Stimulated activated CD4-positive, alpha-beta T cell treated with anti-CD3 and anti-CD28 coated beads, Interleukin-2, amount 100 ng/mL, for 4 hours (primary cell): ENCODE results near the gene LRBA.

Source experiments
- DNase-seq: peaks from one replicate; pipeline ENCODE4 v3.0.0-alpha.2; 2020; ENCODE audit warnings: low read depth

LRBA gene

DNA sequence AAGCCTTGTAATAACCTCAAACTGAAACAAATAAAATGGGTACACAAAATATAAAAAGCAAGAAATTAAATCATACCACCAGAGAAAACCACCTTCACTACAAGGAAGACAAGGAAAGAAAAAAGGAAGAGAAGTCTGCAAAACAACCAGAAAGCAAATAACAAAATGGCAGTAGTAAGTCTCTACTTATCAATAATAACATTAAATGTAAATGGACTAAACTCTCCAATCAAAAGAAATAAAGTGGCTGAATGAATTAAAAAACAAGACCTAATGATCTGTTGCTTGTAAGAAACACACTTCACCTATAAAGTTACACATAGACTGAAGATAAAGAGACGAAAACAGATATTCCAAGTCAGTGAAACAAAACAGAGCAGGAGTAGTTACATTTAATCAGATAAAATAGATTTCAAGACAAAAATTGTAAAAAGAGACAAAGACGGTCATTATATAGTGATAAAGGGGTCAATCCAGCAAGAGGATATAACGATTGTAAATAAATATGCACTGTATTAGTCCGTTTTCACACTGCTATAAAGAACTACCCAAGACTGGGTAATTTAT lies 289.0 kb downstream of the LRBA start:
- no peak for DNase-seq

DNA sequence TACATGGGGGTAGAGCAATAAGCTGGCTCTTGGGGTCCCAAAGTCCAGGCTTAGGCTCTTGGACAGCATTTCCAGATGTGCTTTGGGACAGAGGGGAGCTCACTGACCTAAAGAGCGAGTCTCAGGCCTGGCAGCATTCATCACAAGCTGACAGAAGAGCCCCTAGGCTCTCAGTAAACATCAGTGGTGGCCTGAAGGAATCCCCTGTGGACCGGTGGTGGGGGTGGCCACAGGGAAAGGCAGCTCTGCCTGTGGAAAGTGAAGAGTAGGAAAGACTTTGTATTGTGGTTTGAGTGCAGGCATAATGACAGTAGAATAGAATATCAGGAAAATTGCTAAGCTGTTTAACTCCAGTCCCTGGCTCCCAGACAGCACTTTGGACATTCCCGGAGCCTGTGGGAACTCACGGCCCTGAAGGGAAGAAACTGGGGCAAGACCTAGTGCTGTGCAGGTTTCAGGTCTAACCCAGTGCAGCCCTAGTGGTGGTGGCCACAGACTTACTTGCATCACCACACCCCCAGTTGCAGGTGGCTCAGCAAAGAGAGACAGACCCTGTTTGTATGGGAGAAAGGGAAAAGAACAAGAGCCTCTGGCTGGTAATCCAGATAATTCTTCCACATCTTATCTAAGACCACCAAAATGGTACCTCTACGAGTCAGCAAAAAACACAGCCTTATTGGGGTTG lies 291.2 kb downstream of the LRBA start:
- no peak for DNase-seq

DNA sequence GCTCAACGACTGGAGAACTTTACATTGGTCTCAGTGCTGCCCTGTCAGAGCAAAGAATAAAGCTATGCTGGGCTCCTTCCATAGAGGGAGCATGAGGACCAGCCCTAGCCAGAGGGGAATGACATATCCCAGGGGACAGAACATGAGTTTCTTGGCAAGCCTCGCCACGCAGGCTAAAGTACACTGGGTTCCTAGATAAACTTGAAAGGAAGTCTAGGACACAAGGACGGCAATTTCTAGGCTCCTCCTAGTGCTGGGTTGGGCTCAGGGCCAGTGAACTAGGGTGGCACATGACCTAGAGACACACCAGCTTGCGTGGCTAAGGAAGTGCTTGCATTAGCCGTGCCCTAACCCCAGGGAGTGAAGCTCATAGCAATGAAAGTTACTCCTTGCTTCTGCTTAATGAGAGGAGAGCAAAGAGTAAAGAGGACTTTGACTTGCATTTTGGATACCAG lies 292.1 kb downstream of the LRBA start:
- DNase-seq, result no peak

DNA sequence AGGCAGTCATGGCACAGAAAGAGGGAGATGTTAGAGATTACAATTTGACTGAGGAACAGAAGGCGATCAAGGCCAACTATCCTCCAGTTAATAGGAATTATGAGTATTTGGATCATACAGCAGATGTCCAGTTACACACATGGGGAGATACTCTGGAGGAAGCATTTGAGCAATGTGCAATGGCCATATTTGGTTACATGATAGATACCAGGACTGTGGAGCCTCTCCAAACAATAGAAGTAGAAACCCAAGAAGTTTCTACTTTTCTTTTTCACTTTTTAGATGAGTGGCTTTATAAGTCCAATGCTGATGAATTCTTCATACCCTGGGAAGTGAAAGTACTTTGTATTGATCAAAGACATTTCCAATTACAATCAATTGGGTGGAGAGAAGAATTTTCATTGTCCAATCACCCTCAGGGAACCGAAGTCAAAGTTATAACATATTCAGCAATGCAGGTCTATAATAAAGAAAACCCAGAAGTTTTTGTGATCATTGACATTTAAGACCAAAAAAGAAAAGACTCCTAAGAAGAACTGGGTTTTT lies 294.0 kb downstream of the LRBA start:
- DNase-seq, result no peak

DNA sequence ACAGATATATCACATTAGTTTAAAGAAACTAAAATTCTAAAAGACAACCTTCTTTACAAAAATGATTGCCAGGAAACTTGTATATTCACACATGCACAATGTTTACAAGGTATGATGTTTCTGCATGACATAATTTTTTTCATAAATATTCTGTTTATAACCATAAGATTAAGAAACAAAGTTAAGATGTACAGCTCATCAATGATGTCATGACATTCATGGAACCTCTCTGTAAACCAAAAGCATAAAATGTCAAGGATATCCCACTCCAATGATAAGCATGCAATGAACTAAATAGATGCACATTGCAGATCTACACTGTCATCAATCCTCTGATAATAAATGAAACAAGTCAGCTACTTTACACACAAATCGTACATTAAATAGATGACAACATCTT lies 297.1 kb downstream of the LRBA start:
- no peak for DNase-seq

DNA sequence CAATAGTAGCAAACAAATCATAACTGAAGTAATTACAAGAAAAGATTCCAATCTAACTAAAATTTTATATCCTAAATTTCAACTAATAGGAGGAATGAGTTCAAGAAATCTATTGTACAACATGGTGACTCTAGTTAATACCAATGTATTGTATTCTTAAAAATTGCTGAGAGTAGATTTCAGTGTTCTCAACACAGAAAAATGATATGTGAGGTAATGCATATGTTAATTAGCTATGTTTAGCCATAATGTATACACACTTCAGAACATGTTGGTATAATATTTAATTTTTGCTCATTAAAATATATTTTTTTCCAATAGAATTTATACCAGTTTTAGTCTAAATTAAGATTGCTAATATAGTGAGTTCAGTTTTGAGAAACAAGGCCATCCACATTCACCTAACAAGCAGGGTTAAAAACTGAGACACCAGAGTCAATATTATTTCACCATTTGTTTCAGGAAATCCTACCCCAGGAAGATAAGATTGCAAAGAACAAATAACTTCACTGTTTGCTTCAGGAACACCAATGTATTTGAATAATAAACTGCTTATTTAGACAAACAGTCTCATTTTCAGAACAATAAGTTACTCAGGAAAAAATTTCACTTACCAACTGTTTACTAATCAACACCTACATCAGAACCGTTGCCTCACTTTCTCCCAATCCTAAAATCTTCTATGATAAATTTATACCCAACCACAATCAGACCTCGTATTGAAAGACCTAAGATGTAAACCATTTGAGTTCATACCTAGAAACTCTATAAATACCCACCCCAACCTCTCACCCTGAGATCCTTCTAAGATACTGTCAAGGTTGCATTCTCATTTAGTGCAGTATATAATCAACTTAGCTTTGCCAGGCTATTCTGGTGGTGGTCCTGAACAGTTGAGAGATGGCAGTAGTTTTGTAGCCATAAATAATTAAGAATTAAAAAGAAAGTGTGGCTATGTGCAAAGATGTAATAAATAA lies 300.3 kb downstream of the LRBA start:
- no peak for DNase-seq

DNA sequence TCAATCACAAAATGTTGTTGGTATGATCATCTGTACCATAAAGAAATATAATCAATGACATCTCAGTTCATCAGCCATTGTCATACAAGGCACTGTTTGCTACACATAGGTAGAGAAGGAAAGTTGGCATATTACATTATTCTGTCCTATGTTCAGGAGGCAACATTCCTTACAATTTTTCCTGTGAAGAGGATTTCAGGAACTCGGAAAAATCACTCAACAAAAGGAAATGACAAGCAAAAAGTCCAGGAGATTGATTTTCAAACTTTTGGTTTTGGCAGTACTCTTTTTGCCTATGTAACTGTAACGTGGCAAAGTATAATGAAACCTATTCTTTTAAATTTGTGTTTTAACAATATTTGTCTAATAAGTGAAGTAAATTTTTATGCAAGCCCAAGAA lies 301.8 kb downstream of the LRBA start:
- no peak for DNase-seq

DNA sequence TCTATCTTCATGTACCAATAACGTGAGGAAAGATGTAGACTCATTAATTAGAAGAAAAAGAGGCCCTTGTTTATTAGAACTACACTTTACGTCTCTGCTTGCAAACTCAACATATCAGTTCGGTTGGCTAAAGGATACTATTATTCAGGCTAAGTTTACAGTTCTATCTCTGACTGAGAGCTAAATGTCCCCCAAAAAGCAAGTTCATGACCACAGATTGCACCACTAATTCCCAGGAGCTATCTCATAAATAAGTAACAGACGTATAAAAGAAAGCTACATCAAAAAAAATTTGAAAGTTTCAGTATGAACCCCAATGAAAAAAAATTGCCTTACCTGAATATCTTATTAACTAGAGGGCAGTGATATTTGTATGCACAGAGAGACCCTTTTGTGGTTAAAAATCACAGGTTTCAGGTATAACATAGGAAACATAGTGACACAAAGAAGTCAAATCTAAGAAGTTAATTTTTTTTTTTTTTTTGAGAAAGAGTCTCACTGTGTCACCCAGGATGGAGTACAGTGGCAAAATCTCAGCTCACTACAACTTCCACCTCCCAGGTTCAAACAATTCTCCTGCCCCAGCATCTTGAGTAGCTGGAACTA lies 304.2 kb downstream of the LRBA start:
- DNase-seq, result no peak

DNA sequence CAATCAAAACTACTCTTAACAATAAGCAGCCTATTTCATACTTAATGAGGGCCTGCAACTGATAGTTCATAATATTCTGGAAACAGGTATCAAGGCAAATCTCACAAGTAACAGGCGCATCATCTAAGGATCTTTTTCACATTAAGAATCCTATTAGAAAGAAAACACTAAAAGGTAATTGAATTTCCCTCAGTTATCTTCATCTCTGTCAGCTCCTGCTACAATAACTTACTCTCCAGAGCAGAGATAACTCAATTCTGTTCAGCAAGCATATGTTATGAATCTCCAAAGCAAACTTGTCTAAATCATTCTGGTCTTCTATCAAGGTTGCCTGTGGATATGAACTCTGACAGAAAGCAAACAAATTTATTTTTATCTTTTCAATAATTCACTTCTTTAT lies 307.1 kb downstream of the LRBA start:
- no peak for DNase-seq

DNA sequence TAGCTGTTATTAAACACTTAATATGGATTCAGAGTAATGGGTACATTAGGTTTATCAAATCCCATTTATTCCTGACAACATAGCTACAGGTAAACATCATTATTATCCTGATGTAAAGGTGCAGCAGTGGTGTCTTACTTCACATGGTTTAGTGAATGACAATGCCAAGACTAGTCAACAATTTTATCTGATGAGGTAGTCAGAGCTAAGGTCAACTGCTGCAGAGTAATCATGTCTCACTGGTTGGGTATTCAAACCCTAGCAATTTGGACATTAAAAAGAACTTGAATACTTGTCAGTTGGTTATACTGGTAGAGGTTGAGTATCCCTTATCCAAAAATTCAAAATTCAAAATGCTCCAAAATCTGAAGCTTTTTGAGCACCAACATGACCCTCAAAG lies 315.5 kb downstream of the LRBA start:
- no peak for DNase-seq

DNA sequence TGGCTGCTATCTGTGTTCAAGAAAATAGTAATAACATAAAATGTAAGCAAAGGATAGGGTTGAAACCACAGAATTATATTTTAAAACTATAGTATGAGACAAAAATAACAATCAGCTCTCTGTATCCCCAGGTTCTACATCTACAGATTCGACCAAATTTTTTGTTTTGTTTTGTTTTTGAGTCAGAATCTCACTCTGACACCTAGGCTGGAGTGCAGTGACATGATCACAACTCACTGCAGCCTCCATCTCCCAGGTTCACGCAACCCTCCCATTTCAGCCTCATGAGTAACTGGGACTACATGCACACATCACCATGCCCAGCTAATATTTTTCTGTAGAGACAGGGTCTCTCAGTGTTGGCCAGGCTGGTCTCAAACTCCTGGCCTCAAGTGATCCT lies 319.9 kb downstream of the LRBA start:
- DNase-seq, result no peak

DNA sequence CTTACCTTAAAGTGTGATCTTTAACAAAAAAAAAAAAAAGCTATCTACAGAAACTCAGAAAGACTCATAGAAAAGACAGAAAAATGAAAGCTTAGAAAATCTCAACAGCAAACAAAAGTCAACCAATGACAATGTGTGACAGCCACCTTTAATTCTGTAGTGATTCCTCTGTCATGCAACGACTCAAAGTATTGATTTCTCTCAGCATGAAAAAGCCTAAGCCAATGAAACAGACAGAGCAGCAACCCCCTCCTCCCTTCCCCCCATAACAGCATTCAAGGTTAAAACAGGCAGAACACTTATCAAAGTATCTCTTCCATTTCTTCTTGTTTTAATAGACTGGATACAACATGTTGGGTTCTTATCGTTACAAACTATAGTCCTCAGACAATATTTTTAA lies 320.6 kb downstream of the LRBA start:
- no peak for DNase-seq

DNA sequence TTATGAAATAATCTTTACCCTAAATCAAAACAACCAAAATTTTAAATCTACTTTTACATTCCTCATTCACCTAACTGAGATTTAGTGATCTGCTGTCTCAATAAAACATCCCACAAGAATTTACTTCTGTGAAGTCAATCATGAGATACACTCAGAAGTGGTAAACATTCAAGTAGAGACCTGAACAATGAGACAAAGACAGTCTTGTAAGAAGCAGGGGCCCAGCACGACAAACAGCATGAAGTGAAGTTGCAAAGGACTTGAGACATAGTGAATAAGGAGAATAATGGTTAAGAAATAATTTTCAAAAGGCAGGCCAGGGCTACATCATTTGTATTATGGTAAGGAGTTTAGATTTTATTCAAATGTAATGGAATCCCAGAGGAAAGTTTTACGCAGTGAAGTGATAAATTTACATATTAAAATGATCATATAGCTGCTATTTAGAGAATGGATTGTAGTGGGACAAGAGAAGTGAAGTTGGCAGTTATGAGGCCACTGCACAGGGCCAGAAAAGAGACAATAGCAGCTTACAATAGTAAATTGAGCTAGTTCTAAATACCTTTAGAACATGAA lies 331.2 kb downstream of the LRBA start:
- DNase-seq, result no peak

DNA sequence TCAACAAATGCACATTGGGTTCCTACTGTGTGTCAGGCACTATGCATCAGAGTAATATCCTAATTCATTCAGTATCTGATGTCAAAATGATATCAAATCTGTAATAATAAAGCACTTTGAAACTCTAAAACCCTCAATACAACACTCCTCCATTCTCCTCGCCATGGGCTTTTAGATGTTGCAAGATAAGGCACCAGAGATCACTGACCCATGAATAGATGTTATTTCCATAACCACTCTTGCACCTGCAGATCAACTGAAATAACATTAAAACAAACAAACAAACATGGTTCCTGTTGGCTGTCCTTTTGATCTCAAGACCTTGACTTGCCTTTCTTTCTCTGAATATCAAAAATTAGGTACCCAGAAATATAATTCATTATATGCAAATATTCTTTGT lies 333.0 kb downstream of the LRBA start:
- DNase-seq, result no peak

DNA sequence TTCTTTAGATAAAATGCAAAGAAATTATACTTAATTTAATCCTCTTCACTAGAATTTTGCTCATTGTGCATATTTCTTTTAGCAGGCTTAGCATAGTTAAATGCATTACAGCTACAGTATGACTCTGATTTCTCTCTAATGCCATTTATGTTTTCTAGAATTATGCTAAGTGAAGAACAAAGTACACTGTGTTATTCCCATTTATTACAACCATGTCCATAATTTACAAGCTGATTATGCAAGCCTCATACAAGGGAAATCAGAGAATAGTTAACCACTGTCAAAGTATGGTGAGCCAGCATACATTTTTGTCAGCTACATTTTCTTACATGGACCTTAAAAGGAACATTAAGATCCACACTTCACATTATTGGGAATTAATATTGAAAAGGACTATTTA lies 334.0 kb downstream of the LRBA start:
- DNase-seq, result no peak

DNA sequence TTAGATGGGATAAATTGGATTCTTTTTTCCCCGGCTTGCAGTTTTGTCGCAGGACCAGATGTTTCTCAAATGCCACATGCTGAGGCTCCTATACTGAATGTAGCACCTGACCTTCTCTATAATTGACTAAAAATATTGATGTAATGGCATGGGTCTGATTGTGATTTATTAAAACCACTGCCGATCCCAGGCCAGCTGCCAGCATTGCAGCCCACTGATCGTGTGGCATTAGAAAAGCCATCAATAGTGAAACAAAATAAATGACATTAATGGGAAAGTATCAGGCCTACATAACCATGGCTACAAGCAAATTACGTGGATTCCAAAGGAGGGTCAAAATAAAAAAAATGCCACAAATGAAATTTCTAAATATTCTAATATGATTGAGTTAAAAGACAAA lies 334.4 kb downstream of the LRBA start:
- no peak for DNase-seq

DNA sequence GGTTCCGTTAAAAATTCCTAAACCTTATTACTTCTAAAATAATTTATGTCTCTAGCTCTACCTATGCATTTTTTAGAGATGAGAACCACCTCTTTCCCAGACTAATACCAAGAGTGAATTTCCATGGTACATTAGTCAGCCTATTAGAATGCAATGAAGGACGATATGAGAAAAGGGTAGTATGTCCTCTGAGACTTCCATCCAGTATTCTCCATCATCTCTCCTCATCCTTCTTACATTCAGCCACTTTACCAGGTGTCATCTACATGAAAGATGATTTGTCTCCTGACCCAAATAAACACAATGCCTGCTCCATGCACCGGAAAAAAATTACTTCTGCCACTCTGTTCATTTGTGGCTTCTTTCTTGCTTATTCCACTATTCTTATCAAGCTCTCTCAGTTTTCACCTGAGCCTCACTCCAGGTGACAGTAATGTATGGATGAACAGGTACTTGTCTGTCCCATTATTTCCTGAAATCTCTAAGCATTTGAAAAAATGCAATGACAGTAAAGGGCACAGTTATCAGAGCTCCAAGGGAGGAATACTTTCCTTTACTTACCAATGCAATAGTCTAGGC lies 335.2 kb downstream of the LRBA start:
- DNase-seq, result no peak

DNA sequence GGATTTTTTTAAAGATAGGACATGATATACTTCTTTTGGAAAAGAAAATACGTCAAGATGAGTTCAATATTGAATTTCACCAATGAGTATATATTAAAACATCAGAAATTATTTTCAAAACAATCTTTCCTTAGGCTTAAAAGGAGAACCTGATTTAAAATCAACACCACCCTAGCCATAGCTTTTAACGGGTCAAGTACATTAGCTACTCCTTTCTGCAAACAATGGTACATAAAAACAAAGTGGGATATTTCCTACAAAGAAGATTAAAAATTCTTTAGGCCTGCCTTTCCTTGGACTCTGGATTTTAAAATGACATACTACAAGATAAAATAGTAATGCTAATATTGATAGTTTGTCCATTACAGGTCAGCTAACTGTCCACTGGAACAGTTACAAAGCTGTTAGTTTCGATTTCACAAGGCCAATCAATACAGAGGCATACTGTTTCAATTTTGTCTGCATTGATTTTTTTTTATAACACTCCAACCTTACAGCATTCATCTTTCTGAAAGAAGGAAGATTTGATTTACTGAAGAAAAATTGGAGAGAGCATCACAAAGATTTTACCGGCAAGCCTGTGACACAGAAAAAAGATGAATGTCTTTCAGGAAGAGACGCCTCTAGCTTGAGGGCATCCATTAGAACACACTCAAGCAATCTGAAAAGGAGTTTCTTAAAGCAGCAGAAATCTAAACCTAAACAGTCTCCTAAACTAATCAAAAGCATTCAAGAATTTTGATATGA lies 335.9 kb downstream of the LRBA start:
- no peak for DNase-seq

DNA sequence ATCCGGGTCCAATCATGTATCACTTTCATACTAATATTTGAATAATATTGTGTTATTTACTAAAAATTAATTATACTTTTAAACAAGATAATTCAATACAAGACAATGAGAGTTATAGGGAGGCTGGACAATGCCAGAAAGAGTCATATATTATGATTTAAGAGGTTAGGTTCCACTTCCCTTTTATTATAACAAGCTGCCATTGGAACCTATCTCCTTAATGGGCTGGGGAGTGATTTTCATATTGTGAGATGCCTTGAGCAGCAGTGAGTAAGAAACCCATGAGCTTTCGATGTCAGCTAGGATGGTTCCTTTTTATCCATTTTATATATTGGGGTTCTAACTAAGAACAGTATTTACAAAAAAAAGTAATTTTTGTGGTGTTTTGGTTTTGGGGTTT lies 341.3 kb downstream of the LRBA start:
- DNase-seq, result no peak

DNA sequence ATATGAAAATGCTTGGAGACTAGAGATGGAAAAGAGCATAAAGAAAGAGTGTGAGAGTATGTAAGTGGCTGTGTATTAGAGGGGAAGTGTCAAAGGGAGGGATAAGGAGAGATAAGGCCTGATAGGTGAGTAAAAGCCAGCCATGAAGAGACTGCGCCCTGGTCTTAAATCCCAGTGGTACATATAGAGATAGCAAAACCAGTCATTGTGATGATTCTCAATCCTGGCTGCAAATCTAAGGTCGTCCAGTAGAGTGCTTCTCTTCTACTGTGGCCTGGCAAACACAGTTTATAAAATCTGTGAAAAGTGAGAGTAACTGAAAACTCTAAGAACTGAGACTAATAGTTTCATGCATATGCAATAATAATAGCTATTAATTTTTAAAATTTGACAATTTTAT lies 346.3 kb downstream of the LRBA start:
- no peak for DNase-seq

DNA sequence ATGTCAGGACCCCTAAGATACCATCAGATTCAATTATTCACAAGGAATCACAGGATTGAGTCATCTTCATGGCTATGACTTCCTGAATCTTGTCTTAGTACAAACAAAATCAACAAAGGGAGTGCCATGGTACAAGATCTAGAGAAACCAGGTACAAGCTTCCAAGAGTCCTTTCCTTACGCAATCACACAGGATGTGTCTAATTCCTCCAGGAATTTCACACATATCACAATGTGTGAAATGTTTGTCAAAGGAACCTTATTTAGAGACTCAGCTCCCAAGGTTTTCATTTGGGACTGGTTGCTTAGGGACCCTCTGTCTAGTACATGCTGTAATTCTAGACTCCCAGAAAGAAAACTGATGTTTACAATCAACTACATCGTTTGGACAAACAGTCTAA lies 350.1 kb downstream of the LRBA start:
- DNase-seq, result no peak
